GM23338 (cell line): ENCODE measurements around the gene CXCL10. TPM values are rescaled to one million over a fixed set of nuclear protein-coding genes. Genes with fewer than 3 reads are reported as not detected.

ENCODE experiments used
- ATAC-seq: fragments of 200-7000 bp; cut with Tn5 transposase; 3 replicates; pipeline ENCODE4 v1.9.1; 2020
- DNase-seq: peaks from one replicate; pipeline ENCODE4 v3.0.0-alpha.2; 2015; ENCODE audit warnings: low spot score
- H2AFZ ChIP-seq: fragments of 200-600 bp; sonication (generic); 2 replicates; pipeline ENCODE4 v1.8.0; 2016; ENCODE audit warnings: antibody characterized with exemption, mild to moderate bottlenecking, moderate library complexity
- H3F3A ChIP-seq: fragments of 200-600 bp; sonication (generic); replicated peaks from 2 replicates; pipeline ENCODE4 v1.8.0; 2017; ENCODE audit warnings: antibody characterized with exemption, mixed run types, low read depth
- H3K27ac ChIP-seq: fragments of 200-600 bp; sonication (generic); 2 replicates; pipeline ENCODE4 v1.6.1; 2016; ENCODE audit warnings: low read depth
- H3K27me3 ChIP-seq: fragments of 200-600 bp; sonication (generic); 2 replicates; pipeline ENCODE4 v1.8.0; 2016; ENCODE audit warnings: mild to moderate bottlenecking, mixed run types, moderate library complexity; ENCODE audit not compliant: insufficient read depth
- H3K36me3 ChIP-seq: fragments of 200-600 bp; sonication (generic); 2 replicates; pipeline ENCODE4 v1.8.0; 2016; ENCODE audit warnings: mild to moderate bottlenecking; ENCODE audit not compliant: insufficient read depth
- H3K4me1 ChIP-seq: fragments of 200-600 bp; sonication (generic); 2 replicates; pipeline ENCODE4 v1.8.0; 2016; ENCODE audit warnings: mild to moderate bottlenecking, moderate library complexity; ENCODE audit not compliant: insufficient read depth
- H3K4me2 ChIP-seq: fragments of 200-600 bp; sonication (generic); 2 replicates; pipeline ENCODE4 v1.7.1; 2017; ENCODE audit warnings: mixed run types
- H3K4me3 ChIP-seq: fragments of 200-600 bp; sonication (generic); 2 replicates; pipeline ENCODE4 v1.6.1; 2016; ENCODE audit warnings: mixed run types
- H3K79me2 ChIP-seq: fragments of 200-600 bp; sonication (generic); replicated peaks from 2 replicates; pipeline ENCODE4 v1.8.0; 2017; ENCODE audit warnings: mild to moderate bottlenecking; ENCODE audit not compliant: insufficient read depth
- H3K9me2 ChIP-seq: fragments of 200-600 bp; sonication (generic); 2 replicates; pipeline ENCODE4 v1.8.0; 2017; ENCODE audit not compliant: insufficient read depth
- H4K20me1 ChIP-seq: fragments of 200-600 bp; sonication (generic); replicated peaks from 2 replicates; pipeline ENCODE4 v1.8.0; 2017; ENCODE audit warnings: mild to moderate bottlenecking; ENCODE audit not compliant: insufficient read depth
- H3K27ac Mint-ChIP-seq: 2 replicates; pipeline ENCODE4 v1.8.0; 2020; ENCODE audit warnings: inconsistent platforms, mild to moderate bottlenecking, moderate library complexity, mixed read lengths
- H3K27me3 Mint-ChIP-seq: 3 replicates; pipeline ENCODE4 v1.8.0; 2022; ENCODE audit warnings: low read depth, mild to moderate bottlenecking, moderate library complexity, mixed read lengths, inconsistent platforms; ENCODE audit not compliant: insufficient read depth, poor library complexity
- H3K36me3 Mint-ChIP-seq: 3 replicates; pipeline ENCODE4 v1.8.0; 2021; ENCODE audit warnings: low read depth, mild to moderate bottlenecking, inconsistent platforms, moderate library complexity, mixed read lengths
- H3K4me1 Mint-ChIP-seq: 3 replicates; pipeline ENCODE4 v1.8.0; 2020; ENCODE audit warnings: mild to moderate bottlenecking, inconsistent platforms, mixed read lengths
- H3K4me3 Mint-ChIP-seq: 3 replicates; pipeline ENCODE4 v1.8.0; 2021; ENCODE audit warnings: moderate library complexity, mild to moderate bottlenecking, inconsistent platforms, mixed read lengths
- H3K9me3 Mint-ChIP-seq: 3 replicates; pipeline ENCODE4 v1.8.0; 2020; ENCODE audit warnings: moderate library complexity, mild to moderate bottlenecking, inconsistent platforms, mixed read lengths
- CREB1 ChIP-seq: fragments of 250-450 bp; sonication (Bioruptor Pico); IDR thresholded peaks from 2 replicates; pipeline ENCODE4 v1.5.0; 2020; ENCODE audit warnings: low read depth, mild to moderate bottlenecking, moderate library complexity
- EZH2 ChIP-seq: fragments of 200-600 bp; sonication (generic); IDR thresholded peaks from one replicate; pipeline ENCODE4 v1.8.0; 2017; ENCODE audit warnings: antibody characterized with exemption, mild to moderate bottlenecking, low read depth; ENCODE audit not compliant: unreplicated experiment
- EZH2phosphoT487 ChIP-seq: fragments of 200-600 bp; sonication (generic); IDR thresholded peaks from one replicate; pipeline ENCODE4 v1.8.1; 2018; ENCODE audit warnings: antibody characterized with exemption; ENCODE audit not compliant: unreplicated experiment
- JUNB ChIP-seq: IDR thresholded peaks from one replicate; pipeline ENCODE4 v1.6.1; 2016; ENCODE audit warnings: antibody characterized with exemption; ENCODE audit not compliant: unreplicated experiment
- NANOG ChIP-seq: IDR thresholded peaks from 2 replicates; pipeline ENCODE4 v1.6.1; 2016; ENCODE audit warnings: antibody characterized with exemption, borderline replicate concordance
- POLR2AphosphoS5 ChIP-seq: IDR thresholded peaks from 2 replicates; pipeline ENCODE4 v1.6.1; 2016; ENCODE audit warnings: antibody characterized with exemption, low read depth
- STAT1 ChIP-seq: IDR thresholded peaks from one replicate; pipeline ENCODE4 v1.6.1; 2016; ENCODE audit warnings: antibody characterized with exemption; ENCODE audit not compliant: unreplicated experiment
- ZNF114 ChIP-seq: fragments of 250-450 bp; sonication (Bioruptor Pico); IDR thresholded peaks from 2 replicates; pipeline ENCODE4 v1.5.0; 2020; ENCODE audit warnings: mild to moderate bottlenecking, moderate library complexity
- ZNF331 ChIP-seq: fragments of 250-450 bp; sonication (Bioruptor Pico); IDR thresholded peaks from 2 replicates; pipeline ENCODE4 v1.5.0; 2020; ENCODE audit warnings: low read depth, mild to moderate bottlenecking, moderate library complexity
- ZNF462 ChIP-seq: fragments of 250-450 bp; sonication (Bioruptor Pico); IDR thresholded peaks from 2 replicates; pipeline ENCODE4 v1.5.0; 2020; ENCODE audit warnings: mild to moderate bottlenecking, moderate library complexity
- polyA plus RNA-seq: library from polyadenylated mRNA; unstranded; fragments of >200 nt; fragmentation: Nextera tagmentation; extraction: Ambion mirVana; gene quantifications from 2 replicates; pipeline ENCODE4 v1.2.1, GENCODE V29; 2016
- total RNA-seq: library from RNA; depleted of rRNA; stranded (reverse); fragments of >200 nt; shearing (Covaris generic); gene quantifications from 2 replicates; pipeline ENCODE4 v1.2.3, GENCODE V29; 2014
- TF ChIP-seq, protein P1 (sequence below), 2 experiments: fragments of 200-600 bp in 1 of 2; sonication (generic) in 1 of 2; conservative IDR thresholded peaks; 2 replicates each; pipeline versions ENCODE4 v1.5.1 to v1.6.1; 2016 to 2017; ENCODE audit warnings: antibody characterized with exemption in 2 of 2, low read depth in 2 of 2, mild to moderate bottlenecking in 2 of 2, moderate library complexity in 1 of 2
- TF ChIP-seq, protein P2 (sequence below): IDR thresholded peaks from 2 replicates; pipeline ENCODE4 v1.6.1; 2016; ENCODE audit warnings: antibody characterized with exemption
- TF ChIP-seq, protein P3 (sequence below): IDR thresholded peaks from one replicate; pipeline ENCODE4 v1.6.1; 2018; ENCODE audit warnings: antibody characterized with exemption; ENCODE audit not compliant: unreplicated experiment

CXCL10 gene
- total and polyA plus RNA-seq, 2 experiments from 2014 or later = not detected

DNA sequence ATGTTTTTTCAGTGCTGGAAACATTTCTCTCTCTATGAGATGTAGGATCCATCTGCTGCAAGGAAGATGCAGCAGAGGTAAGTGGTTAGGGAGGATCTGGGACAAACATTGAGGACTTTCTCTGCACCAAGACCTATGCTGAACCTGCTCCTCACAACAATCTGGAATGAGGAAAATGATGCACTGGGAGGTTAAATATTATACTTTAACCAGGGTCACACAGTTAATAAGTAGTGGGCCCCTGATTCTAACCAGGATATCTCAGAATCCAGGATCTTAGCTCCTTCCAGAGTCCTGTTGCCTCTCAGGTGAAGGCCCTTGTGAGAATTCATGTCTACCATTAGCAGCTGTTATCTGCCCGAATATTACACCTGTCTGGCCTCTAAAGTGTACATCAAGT lies 23.0 kb downstream of the CXCL10 start:
- Histone ChIP-seq H3K9me2 (peaks cover 9% of the 10 kb centered on the region; the same call in 1 of the 2 replicates), H3K27ac (no peak overlapping the region), H3K27me3 (no peaks in the 10 kb centered on the region), H3K79me2 (no peaks in the 10 kb centered on the region), H3K4me1 (no peaks in the 10 kb centered on the region), H2AFZ (no peak overlapping the region), H3F3A (no peaks in the 10 kb centered on the region), H3K36me3 (no peaks in the 10 kb centered on the region), H3K4me3 (no peak overlapping the region), H4K20me1 (no peaks in the 10 kb centered on the region), H3K4me2 (no peak overlapping the region)
- Mint-ChIP-seq H3K4me1 (no peaks in the 10 kb centered on the region), H3K9me3 (no peaks in the 10 kb centered on the region), H3K27ac (no peak overlapping the region), H3K27me3 (peaks cover 6% of the 10 kb centered on the region), H3K36me3 (no peaks in the 10 kb centered on the region), H3K4me3 (no peak overlapping the region)
- DNase-seq (no peak), ATAC-seq (no peak)
- TF ChIP-seq EZH2 (no peak), EZH2phosphoT487 (no peak), JUNB (no peak), CREB1 (CRISPR knock-in tag) (no peak), ZNF462 (CRISPR knock-in tag) (no peak), ZNF114 (CRISPR knock-in tag) (no peak), STAT1 (no peak), NANOG (no peak), ZNF331 (no peak), POLR2AphosphoS5 (no peak)
- TF ChIP-seq, protein P1, sequence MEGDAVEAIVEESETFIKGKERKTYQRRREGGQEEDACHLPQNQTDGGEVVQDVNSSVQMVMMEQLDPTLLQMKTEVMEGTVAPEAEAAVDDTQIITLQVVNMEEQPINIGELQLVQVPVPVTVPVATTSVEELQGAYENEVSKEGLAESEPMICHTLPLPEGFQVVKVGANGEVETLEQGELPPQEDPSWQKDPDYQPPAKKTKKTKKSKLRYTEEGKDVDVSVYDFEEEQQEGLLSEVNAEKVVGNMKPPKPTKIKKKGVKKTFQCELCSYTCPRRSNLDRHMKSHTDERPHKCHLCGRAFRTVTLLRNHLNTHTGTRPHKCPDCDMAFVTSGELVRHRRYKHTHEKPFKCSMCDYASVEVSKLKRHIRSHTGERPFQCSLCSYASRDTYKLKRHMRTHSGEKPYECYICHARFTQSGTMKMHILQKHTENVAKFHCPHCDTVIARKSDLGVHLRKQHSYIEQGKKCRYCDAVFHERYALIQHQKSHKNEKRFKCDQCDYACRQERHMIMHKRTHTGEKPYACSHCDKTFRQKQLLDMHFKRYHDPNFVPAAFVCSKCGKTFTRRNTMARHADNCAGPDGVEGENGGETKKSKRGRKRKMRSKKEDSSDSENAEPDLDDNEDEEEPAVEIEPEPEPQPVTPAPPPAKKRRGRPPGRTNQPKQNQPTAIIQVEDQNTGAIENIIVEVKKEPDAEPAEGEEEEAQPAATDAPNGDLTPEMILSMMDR (conservative IDR thresholded peaks at IDR 0.05; ENCODE audit: low read depth in 2 of 2) = no peak
- TF ChIP-seq, protein P2, sequence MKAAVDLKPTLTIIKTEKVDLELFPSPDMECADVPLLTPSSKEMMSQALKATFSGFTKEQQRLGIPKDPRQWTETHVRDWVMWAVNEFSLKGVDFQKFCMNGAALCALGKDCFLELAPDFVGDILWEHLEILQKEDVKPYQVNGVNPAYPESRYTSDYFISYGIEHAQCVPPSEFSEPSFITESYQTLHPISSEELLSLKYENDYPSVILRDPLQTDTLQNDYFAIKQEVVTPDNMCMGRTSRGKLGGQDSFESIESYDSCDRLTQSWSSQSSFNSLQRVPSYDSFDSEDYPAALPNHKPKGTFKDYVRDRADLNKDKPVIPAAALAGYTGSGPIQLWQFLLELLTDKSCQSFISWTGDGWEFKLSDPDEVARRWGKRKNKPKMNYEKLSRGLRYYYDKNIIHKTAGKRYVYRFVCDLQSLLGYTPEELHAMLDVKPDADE = no peak
- TF ChIP-seq, protein P3, sequence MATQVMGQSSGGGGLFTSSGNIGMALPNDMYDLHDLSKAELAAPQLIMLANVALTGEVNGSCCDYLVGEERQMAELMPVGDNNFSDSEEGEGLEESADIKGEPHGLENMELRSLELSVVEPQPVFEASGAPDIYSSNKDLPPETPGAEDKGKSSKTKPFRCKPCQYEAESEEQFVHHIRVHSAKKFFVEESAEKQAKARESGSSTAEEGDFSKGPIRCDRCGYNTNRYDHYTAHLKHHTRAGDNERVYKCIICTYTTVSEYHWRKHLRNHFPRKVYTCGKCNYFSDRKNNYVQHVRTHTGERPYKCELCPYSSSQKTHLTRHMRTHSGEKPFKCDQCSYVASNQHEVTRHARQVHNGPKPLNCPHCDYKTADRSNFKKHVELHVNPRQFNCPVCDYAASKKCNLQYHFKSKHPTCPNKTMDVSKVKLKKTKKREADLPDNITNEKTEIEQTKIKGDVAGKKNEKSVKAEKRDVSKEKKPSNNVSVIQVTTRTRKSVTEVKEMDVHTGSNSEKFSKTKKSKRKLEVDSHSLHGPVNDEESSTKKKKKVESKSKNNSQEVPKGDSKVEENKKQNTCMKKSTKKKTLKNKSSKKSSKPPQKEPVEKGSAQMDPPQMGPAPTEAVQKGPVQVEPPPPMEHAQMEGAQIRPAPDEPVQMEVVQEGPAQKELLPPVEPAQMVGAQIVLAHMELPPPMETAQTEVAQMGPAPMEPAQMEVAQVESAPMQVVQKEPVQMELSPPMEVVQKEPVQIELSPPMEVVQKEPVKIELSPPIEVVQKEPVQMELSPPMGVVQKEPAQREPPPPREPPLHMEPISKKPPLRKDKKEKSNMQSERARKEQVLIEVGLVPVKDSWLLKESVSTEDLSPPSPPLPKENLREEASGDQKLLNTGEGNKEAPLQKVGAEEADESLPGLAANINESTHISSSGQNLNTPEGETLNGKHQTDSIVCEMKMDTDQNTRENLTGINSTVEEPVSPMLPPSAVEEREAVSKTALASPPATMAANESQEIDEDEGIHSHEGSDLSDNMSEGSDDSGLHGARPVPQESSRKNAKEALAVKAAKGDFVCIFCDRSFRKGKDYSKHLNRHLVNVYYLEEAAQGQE = no peak
